Measurements from ENCODE around the gene SCAMP2. TPM values are rescaled to one million over a fixed set of nuclear protein-coding genes. Genes with fewer than 3 reads are reported as not detected.

The SCAMP2 gene
- total RNA-seq, 2 donors from 2014 or later: 33.5 to 36.9 TPM

DNA sequence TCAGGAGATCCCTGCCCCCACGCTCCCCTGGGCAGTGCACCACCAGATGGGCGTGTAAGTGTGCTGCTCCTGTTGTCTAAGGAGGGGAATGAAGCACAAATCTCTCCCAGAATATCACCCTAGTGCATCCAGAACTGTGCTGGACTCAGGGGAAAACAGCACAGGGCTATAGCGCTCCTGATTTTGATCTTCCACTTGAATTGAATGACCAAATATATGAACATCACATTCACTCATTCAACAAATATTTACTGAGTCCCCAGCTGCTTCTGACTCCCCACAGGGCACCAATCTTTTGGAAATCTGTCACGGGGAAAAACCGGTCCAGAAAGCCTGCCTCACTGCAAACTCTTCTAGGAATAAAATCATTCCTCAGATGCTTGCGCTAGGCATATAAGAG, 44.3 kb downstream of the SCAMP2 start:
- intact Hi-C loops (cut with DNase I): no loop called here
- H3K4me3 ChIP-seq: no peak overlapping the region
- TF ChIP-seq CTCF (IDR thresholded peaks at IDR 0.05) (no peak), POLR2A (IDR thresholded peaks at IDR 0.05) (no peak)
- no peak overlapping the region for H3K27ac ChIP-seq
- peaks cover 6% of the 10 kb centered on the region for H3K4me1 ChIP-seq
- no peaks in the 10 kb centered on the region for H3K9me3 ChIP-seq
- H3K27me3 ChIP-seq: peaks cover 0 to 18% of the 10 kb centered on the region in 2 donors
- ATAC-seq (no peak), DNase-seq (no peak)
- 52 to 67% methylated on average over 5 to 6 of the region's 6 CpGs for WGBS, 2 donors
- H3K36me3 ChIP-seq (replicated peaks in 1 of 2; ENCODE audit: insufficient read depth in 1 of 2, low read depth in 2 of 2): no peaks in the 10 kb centered on the region

DNA sequence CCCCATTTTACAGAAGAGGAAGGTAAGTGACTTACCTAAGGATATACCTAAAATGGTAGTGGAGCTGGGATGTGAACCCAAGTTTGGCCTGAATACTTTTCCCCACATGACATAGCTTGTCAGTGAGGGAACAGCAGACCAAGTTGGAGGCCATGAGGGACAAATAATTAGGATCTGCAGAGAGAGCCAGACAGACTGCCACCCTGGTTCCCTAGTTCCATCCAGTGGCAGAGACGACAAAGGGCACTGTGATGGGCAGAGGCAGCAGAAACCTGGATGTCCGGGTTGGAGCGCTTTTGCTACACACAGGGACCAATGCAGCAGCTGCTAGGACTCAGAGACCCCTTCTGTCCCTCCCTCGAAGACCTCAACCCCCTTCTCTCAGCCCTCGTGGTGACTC, 45.6 kb downstream of the SCAMP2 start:
- Histone ChIP-seq H3K9me3 (no peaks in the 10 kb centered on the region), H3K36me3 (replicated peaks in 1 of 2; ENCODE audit: insufficient read depth in 1 of 2, low read depth in 2 of 2) (no peaks in the 10 kb centered on the region), H3K27me3 (peaks cover 0 to 18% of the 10 kb centered on the region in 2 donors), H3K4me1 (peaks cover 6% of the 10 kb centered on the region), H3K27ac (no peak overlapping the region), H3K4me3 (no peak overlapping the region)
- ATAC-seq: no peak
- intact Hi-C loops (cut with DNase I): no loop called here
- TF ChIP-seq POLR2A (IDR thresholded peaks at IDR 0.05) (no peak), CTCF (IDR thresholded peaks at IDR 0.05) (no peak)
- no peak for DNase-seq
- WGBS, 2 donors: 21 to 53% methylated on average over 3 to 5 of the region's 5 CpGs

DNA sequence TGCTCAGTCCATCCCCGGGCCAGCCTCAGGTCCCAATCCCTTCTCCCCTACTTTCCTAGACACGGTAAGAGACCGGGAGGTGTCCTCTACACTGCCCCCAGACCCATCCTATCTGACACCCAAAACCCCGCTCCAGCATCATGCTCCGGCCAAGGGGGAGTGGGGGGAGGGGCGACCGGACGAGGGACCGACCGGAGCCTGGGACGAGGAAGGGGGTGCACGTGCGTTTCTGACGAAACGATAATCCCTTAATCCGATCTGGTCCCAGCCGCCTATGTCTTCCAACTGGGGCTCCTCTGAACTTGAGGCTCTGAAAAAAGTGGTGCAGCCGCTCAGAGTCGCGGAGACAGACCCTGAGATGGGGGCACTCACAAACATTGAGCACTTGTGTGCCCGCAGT, 46.2 kb downstream of the SCAMP2 start:
- intact Hi-C loops (cut with DNase I): no loop called here
- TF ChIP-seq CTCF (IDR thresholded peaks at IDR 0.05): no peak
- TF ChIP-seq POLR2A (IDR thresholded peaks at IDR 0.05): no peak
- ATAC-seq (no peak), DNase-seq (no peak)
- H3K36me3 ChIP-seq (replicated peaks in 1 of 2; ENCODE audit: insufficient read depth in 1 of 2, low read depth in 2 of 2): no peaks in the 10 kb centered on the region
- H3K27me3 ChIP-seq: peaks cover 0 to 18% of the 10 kb centered on the region in 2 donors
- H3K27ac ChIP-seq: no peak overlapping the region
- H3K4me1 ChIP-seq: peaks cover 6% of the 10 kb centered on the region
- no peaks in the 10 kb centered on the region for H3K9me3 ChIP-seq
- 22 to 24% methylated on average over 18 to 21 of the region's 21 CpGs for WGBS, 2 donors
- H3K4me3 ChIP-seq: no peak overlapping the region

- H3K9me3 ChIP-seq: no peaks in the 10 kb centered on the region
- TF ChIP-seq POLR2A (IDR thresholded peaks at IDR 0.05): no peak
- TF ChIP-seq CTCF (IDR thresholded peaks at IDR 0.05): no peak
- H3K36me3 ChIP-seq (replicated peaks in 1 of 2; ENCODE audit: insufficient read depth in 1 of 2, low read depth in 2 of 2): no peaks in the 10 kb centered on the region
- 0 to 6% methylated on average over 2 to 43 of the region's 44 CpGs for WGBS, 2 donors
- intact Hi-C loops (cut with DNase I): no loop called here
- peak; percentile 64 for ATAC-seq
- H3K4me3 ChIP-seq: no peak within 1 kb of the TSS
- H3K27ac ChIP-seq: no peak within 1 kb of the TSS
- H3K4me1 ChIP-seq: peaks cover 6% of the 10 kb centered on the region
- DNase-seq: peak; percentile 26 to 62 (median 40)
- H3K27me3 ChIP-seq: peaks cover 0 to 18% of the 10 kb centered on the region in 2 donors
These were observed 46.8 kb downstream of the SCAMP2 start, which contains the start of gene CPLX3 for GRCh38 chr15:74826364-74826819. CPLX3 (plus strand) TSS chr15:74826627; CDS start chr15:74826704, 77 bp downstream.

DNA sequence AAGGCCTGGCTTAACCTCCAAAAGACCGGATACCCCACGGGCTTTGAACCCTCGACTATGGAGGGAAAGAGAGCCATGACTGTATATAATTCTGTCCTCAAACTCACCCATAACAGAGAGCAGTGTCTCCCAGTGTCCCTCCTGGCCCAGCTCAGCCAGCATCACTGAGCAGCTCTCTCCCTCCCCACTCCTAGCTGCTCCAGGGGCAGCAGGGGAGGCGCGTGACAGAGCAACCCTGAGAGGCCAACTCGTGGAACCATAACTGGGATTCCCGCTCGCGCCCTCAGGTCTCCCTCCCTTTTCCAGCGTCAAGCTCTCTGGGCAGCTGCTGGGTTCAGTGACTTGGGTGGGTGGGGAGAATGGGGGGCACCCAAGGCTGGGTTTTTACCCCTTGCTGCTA, 47.3 kb downstream of the SCAMP2 start:
- Histone ChIP-seq H3K27ac (no peak overlapping the region), H3K9me3 (no peaks in the 10 kb centered on the region), H3K27me3 (peaks cover 0 to 18% of the 10 kb centered on the region in 2 donors), H3K4me3 (no peak overlapping the region), H3K4me1 (peaks cover 6% of the 10 kb centered on the region), H3K36me3 (replicated peaks in 1 of 2; ENCODE audit: insufficient read depth in 1 of 2, low read depth in 2 of 2) (no peaks in the 10 kb centered on the region)
- WGBS, 2 donors: 45 to 52% methylated on average over 5 to 10 of the region's 10 CpGs
- intact Hi-C loops (cut with DNase I): no loop called here
- DNase-seq (no peak), ATAC-seq (no peak)
- TF ChIP-seq CTCF (IDR thresholded peaks at IDR 0.05) (no peak), POLR2A (IDR thresholded peaks at IDR 0.05) (no peak)
